Activated T-cell treated with anti-CD3 and anti-CD28 coated beads, Interleukin-2, amount 50 U/mL, for 1 hour (primary cell): ENCODE measurements around the gene FHIT.
"Not testable (repeated sequence)": the region's sequence is repeated elsewhere in the genome, so short reads cannot be mapped to it uniquely, and the experiment has no call there.

Experiments used
- DNase-seq: peaks from one replicate; pipeline ENCODE4 v3.0.0-alpha.2; 2020

FHIT gene

GRCh38 chr3:60598671-60599070, 652.6 kb downstream of the FHIT start:
- no peak for DNase-seq

GRCh38 chr3:60594025-60594424, 657.2 kb downstream of the FHIT start:
- DNase-seq: no peak

DNA sequence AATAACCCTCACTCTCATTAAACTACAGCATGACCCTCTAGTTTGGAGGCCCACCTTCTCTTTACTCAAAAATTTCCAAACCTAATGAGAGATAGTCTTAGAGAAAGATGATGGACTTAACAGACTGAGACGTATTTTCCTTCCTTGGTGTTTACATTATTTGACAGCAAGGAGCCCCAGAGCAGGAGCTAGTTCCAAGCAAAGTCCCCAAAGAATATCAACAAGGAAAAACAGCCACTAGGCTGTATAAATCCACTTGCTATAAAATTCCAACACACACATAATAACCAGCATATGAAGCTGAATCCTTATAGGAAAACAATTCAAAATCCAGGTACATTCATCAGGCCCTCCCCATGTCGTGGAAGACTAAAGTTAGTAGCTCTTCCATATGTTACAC, 660.0 kb downstream of the FHIT start:
- no peak for DNase-seq

- DNase-seq: no peak
Measured at GRCh38 chr3:60588806-60589205, 662.4 kb downstream of the FHIT start.

- DNase-seq: no peak
Measured at GRCh38 chr3:60585918-60586317, 665.3 kb downstream of the FHIT start.

DNA sequence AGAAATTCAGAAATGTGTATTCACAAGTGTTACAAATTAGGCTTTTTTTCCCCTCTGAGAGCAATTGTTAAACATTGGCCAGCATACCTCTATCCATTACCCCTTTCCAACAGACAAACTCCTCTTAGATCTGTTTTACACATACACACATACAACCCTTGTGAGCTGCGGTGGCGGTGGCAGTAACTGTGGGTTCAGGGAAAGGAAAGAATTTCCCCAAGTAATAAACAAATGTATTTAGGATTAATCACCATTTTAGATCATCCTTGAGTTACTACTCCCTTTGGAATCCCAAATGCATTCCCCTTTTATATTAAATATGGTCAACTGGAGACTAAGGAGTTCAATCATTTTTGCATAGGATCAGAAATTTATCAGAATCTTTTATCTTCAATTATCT, 667.0 kb downstream of the FHIT start:
- DNase-seq: no peak

GRCh38 chr3:60582288-60582687, 669.0 kb downstream of the FHIT start:
- no peak for DNase-seq

GRCh38 chr3:60580809-60581208, 670.4 kb downstream of the FHIT start:
- DNase-seq: no peak

DNA sequence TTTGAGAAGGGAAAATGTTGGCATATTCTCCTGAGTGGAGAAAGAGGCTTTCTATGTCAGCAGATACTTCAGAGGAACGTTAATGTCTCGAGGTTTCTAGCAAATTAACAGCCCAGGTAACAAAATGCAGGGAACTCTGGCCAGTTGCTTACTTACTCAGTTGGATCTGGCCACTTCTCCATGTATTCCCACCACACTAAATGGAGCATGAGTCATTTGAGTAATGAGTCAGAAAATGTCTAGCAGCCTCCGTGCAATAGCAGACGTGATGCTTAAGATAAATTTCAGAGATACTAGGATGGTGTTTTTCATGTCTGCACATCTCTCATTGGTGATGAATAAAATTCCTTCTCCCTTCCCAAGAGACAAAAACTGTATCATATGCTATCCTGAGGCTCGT, 671.5 kb downstream of the FHIT start:
- no peak for DNase-seq

DNA sequence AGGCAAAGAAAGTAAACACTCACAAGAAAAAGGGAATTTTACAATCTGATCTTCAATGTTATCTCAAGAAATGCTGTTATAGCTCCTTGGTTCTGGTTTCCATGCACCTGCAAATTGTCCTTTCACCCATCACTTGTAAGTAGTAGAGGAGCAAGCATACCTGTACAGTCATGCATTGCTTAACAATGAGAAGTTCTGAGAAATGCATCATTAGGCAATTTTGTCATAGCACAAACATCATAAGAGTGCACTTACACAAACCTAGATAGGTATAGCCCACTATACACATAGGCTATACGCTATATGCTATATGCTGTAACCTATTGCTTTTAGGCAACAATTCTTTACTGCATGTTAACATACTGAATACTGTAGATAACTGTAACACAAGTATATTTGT, 672.3 kb downstream of the FHIT start:
- no peak for DNase-seq

DNA sequence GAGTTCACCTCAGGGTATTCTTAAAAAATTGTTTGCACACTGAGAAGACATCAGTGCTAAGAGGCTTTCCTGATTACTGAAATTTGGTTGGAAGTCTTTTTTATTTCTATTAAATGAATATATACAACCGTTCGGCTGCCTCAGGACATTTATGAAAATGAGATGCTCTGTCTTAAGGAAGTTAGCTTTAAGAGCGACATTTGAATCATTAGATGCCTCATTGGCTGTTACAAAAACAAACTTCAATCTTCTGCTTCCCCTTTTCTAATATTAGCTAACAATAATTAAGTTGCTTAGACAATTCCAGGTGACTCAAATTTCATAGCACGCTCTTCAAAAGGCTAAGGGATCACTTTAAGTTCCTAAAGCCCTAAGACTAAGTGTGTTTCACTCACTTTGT, 673.7 kb downstream of the FHIT start:
- DNase-seq: no peak

GRCh38 chr3:60575718-60576272, 675.5 kb downstream of the FHIT start:
- no peak for DNase-seq

- DNase-seq: no peak
Measured at GRCh38 chr3:60574046-60574769, 677.0 kb downstream of the FHIT start.

DNA sequence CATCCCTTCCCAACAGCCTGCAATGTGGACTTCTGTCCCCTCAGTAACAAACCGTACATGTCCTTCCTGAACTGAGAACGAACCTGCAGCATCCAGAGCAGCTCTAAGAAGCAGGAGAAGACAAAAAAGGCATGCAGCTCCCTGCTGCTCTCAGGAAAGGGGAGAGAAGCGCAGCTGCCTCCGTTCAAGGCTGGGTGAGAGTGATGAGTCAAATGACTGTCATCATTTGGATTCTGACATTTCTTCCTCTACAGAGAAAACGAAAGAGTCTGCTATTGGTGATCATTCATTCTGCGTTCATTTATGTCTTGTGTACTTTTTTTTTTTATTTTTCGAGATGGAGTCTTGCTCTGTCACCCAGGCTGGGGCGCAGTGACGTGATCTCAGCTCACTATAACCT, 677.8 kb downstream of the FHIT start:
- DNase-seq: no peak

GRCh38 chr3:60571511-60571910, 679.7 kb downstream of the FHIT start:
- no peak for DNase-seq

GRCh38 chr3:60557122-60557521, 694.1 kb downstream of the FHIT start:
- DNase-seq: no peak

DNA sequence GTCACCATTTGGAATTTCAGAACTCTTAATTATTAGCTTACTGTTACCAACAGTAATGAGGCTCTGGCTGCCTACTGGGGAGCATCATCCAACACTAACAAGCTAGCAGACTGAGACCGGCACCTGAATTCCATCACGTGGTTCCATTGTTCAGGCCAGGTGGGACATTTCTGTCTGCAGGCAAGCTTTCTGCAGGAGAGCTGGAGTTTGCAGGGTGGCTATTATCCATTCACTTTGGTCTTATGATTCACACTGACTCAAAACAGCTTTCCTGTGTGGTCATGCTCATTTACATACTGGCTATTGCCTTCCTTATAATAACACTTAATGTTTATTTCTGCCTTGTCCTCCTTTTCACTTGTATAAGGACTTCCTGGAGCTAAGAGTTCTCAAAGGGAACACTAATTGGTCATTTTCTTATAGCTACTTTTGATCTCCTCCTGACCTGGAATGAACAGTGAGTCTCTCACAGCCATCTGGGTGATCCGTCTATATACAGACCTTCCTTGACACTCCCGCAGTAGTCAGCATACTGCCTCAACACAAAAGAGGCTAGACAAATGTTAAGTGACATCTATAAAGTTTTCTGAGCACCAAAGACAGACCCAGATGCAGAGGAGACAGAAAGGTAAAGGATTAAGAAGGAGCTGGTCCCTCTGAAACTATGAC, 695.4 kb downstream of the FHIT start:
- DNase-seq: no peak

GRCh38 chr3:60553144-60553543, 698.1 kb downstream of the FHIT start:
- DNase-seq: no peak

DNA sequence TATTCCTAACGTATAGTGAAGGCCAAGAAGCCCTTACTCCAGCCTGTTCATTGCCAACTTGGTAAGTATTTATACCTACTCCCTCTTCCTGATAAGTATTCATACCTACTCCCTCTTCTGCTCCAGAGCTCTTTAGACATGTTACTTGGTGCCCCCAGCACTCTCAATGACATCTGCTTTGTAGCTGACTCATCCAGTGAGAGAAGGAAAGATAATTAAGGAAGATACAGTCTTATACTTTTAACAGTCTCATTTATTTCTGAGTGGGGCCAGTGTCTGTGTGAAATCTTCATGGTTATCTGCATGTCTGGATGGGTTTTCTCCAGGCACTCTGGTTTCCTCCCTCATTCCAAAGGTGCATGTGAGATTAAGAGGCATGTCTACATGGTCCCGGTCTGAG, 698.7 kb downstream of the FHIT start:
- no peak for DNase-seq

DNA sequence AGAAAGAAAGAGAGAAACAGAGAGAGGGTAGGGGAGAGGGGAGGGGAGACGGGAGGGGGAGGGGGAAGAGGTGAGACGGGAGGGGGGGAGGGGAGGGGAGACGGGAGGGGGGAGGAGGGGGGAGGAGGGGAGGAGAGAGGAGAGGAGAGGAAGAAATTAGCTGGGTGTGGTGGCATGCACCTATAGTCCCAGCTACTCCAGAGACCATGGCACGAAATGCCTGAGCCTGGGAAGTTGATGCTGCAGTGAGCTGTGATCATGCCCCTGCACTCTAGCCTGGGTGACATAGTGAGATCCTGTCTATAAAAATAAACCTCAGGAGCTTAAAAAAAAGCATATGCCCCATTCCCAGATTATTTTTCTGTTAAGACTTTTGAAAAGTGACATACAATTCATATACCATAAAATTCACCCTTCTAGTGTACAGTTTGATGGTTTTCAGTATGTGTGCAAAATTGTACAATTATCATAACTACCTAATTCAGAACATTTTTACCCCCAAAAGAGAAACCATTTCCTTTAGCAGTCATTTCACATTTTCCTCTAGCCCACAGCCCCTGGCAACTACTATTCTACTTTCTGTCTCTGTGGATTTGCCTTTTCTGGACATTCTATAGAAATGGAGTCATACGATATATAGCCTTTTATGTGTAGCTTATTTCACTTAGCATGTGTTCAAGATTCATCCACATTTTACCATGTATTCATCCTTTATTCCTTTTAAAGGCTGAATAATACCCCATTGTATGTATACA, 699.6 kb downstream of the FHIT start:
- DNase-seq: no peak

- DNase-seq: no peak
Measured at GRCh38 chr3:60549863-60550262, 701.4 kb downstream of the FHIT start.

- no peak for DNase-seq
Measured at GRCh38 chr3:60542995-60543394, 708.3 kb downstream of the FHIT start.

DNA sequence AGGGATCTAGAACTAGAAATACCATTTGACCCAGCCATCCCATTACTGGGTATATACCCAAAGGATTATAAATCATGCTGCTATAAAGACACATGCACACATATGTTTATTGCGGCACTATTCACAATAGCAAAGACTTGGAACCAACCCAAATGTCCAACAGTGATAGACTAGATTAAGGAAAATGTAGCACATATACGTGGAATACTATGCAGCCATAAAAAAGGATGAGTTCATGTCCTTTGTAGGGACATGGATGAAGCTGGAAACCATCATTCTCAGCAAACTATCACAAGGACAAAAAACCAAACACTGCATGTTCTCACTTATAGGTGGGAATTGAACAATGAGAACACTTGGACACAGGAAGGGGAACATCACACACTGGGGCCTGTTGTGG, 711.9 kb downstream of the FHIT start:
- DNase-seq: not testable (repeated sequence)

DNA sequence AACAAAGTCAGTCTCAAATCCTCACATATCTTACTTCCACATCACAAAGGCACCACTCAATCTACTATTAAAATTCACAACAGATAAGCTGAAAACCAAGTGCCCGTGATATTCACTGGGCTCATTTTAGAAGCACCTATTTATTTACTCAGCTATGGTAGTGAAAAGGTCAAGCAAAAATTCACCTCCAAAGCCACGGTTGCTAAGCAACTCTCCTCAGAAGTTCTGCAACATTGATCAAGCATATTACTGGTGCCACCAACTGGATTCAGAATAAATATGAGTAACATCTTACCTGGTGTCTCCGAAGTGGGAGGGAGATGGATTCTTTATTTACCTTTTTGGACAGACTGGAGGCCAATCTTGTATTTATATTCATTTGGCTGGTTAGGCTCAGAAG, 714.8 kb downstream of the FHIT start:
- DNase-seq: no peak
